ENCODE measurements around the gene ZNF793. TPM values are rescaled to one million over a fixed set of nuclear protein-coding genes. Genes with fewer than 3 reads are reported as not detected.

ZNF793 gene
- total and polyA plus RNA-seq, 2 of the 8 experiments (the other 6 are each of a cell fraction or from before 2014, with no cell fraction given): 5.0 to 13.3 TPM

DNA sequence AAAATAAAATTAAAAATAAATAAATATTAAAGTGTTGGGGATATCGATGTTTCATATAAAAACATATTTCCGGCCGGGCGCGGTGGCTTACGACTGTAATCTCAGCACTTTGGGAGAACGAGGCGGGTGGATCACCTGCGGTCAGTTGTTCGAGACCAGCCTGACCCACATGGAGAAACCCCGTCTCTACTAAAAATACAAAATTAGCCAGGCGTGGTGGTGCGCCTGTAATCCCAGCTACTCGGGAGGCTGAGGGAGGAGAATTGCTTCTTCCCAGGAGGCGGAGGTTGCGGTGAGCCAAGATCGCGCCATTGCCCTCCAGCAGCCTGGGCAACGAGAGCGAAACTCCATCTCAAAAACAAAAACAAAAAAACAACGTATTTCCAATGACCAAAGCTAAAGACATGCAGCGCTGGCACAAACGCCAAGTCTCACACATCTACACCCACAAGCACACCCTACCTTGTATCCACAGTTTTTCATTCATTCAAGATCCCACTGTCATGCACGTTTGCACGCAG is 40.4 kb upstream of the ZNF793 start:
- peak overlapping the region; percentile 94 for H2AFZ ChIP-seq (ENCODE audit: low read length)
- H2BK120ac ChIP-seq (replicated peaks; ENCODE audit: low read depth, low read length): no peak overlapping the region
- peaks cover 0 to 4% of the 10 kb centered on the region in 2 experiments; a peak in 1 of 4 replicates for H3K9me3 ChIP-seq (ENCODE audit: insufficient read depth in 2 of 2, low read depth in 1 of 2, low read length in 1 of 2)
- H4K20me1 ChIP-seq (replicated peaks in 1 of 2; ENCODE audit: control insufficient read depth in 1 of 2, insufficient read depth in 2 of 2, low read length in 2 of 2): no peaks in the 10 kb centered on the region
- no peak overlapping the region for H4K5ac ChIP-seq (ENCODE audit: insufficient read length, low read depth, low read length)
- H3K18ac ChIP-seq (ENCODE audit: extremely low read depth, low read length): 0 out of 2 replicates have a peak overlapping the region, but pooled peaks have one; percentile 19
- peak overlapping the region in 2 of 4 experiments; percentile 25 to 80; a peak in 4 of 7 replicates for H3K9ac ChIP-seq (replicated peaks in 1 of 4; ENCODE audit: extremely low read depth in 1 of 4, low read depth in 3 of 4, low read length in 3 of 4)
- H3K56ac ChIP-seq (replicated peaks; ENCODE audit: insufficient read length, low read depth, low read length): no peak overlapping the region
- peak overlapping the region; percentile 68 to 97 (median 82) for H3K4me3 ChIP-seq (ENCODE audit: extremely low read depth in 1 of 4, insufficient read depth in 2 of 4, low read depth in 3 of 4, low read length in 4 of 4)
- WGBS, 2 experiments (ENCODE audit: extremely low coverage in 1 of 2, insufficient coverage in 1 of 2, insufficient read length in 1 of 2, insufficient replicate concordance in 2 of 2, low coverage in 1 of 2, low lambda C conversion rate in 2 of 2, missing lambda C conversion rate in 1 of 2): 37% methylated on average over 18 of the region's 25 CpGs; no CpG with 5 or more reads in 1 of the 2 experiments
- POLR2A ChIA-PET (ENCODE audit: partially characterized antibody): interaction anchor here (2.2 to 5.0 kb wide), 2 partner anchors 40 to 128 kb away, joined by 6 to 47 read pairs; partner anchors contain the start of genes ZNF540, ZNF571 and ZNF793
- H3K27ac ChIP-seq (ENCODE audit: low read depth, low read length): no peak overlapping the region
- no peak for FAIRE-seq
- H2AK5ac ChIP-seq (ENCODE audit: low read depth, low read length): no peak overlapping the region
- H3K4me2 ChIP-seq (ENCODE audit: insufficient read depth in 1 of 2, low read depth in 2 of 2, low read length in 2 of 2): peak overlapping the region; percentile 95 to 98
- H3K79me2 ChIP-seq (ENCODE audit: control insufficient read depth in 1 of 2, insufficient read depth in 2 of 2, low read length in 2 of 2): no peaks in the 10 kb centered on the region
- H4K91ac ChIP-seq (replicated peaks; ENCODE audit: insufficient read length, low read length): no peak overlapping the region
- CTCF ChIA-PET (ENCODE audit: partially characterized antibody): interaction anchor here (0.6 to 1.0 kb wide), 3 partner anchors 16 to 384 kb away, joined by 3 read pairs; no protein-coding TSS in a partner anchor
- H2BK12ac ChIP-seq (ENCODE audit: low read depth, low read length): no peak overlapping the region
- H3K23ac ChIP-seq (ENCODE audit: insufficient read length): no peak overlapping the region
- H3K4me1 ChIP-seq (replicated peaks in 1 of 4; ENCODE audit: control insufficient read depth in 3 of 4, insufficient read depth in 4 of 4, low read length in 3 of 4): peaks cover 0 to 5% (median under 1%) of the 10 kb centered on the region in 4 experiments; a peak in 1 of 7 replicates
- peak overlapping the region; percentile 60; the same call in 1 of the 2 replicates for H4K8ac ChIP-seq (ENCODE audit: extremely low read depth, insufficient read depth, low read length)
- H3K36me3 ChIP-seq (ENCODE audit: control insufficient read depth in 2 of 4, insufficient read depth in 4 of 4, low read length in 3 of 4): peaks cover 0 to 11% (median 2%) of the 10 kb centered on the region in 4 experiments; a peak in 2 of 8 replicates
- H3K27me3 ChIP-seq (replicated peaks in 1 of 4; ENCODE audit: control insufficient read depth in 3 of 4, extremely low read depth in 1 of 4, insufficient read depth in 3 of 4, low read length in 3 of 4): no peaks in the 10 kb centered on the region
- H3K23me2 ChIP-seq (ENCODE audit: low read depth, low read length): peaks cover 10% of the 10 kb centered on the region
- no peak overlapping the region for H2BK15ac ChIP-seq (ENCODE audit: low read length)
- no peak overlapping the region for H3K14ac ChIP-seq (ENCODE audit: insufficient read length)
- no peaks in the 10 kb centered on the region for H3K79me1 ChIP-seq (ENCODE audit: low read depth, low read length)
- DNase-seq (ENCODE audit: low read depth in 1 of 2, low spot score in 2 of 2): peak in 1 of 2 experiments; percentile 41
- 0 out of 2 replicates have a peak overlapping the region, but pooled peaks have one; percentile 88 for H2BK5ac ChIP-seq (ENCODE audit: low read depth, low read length)
- no peak overlapping the region for H2BK20ac ChIP-seq (ENCODE audit: low read length)
- H3K4ac ChIP-seq (replicated peaks; ENCODE audit: insufficient read length, low read depth, low read length): no peak overlapping the region
- TF ChIP-seq RAD21 (IDR thresholded peaks at IDR 0.05 in 1 of 2, conservative IDR thresholded peaks at IDR 0.05 in 1 of 2; ENCODE audit: low read depth in 2 of 2, low read length in 2 of 2): no peak
